Activated naive CD4-positive, alpha-beta T cell treated with anti-CD3 and anti-CD28 coated beads, Interleukin-2, amount 50 U/mL, for 24 hours (primary cell): Measurements from ENCODE around the gene BTN2A1.
"Not testable (repeated sequence)": the region's sequence is repeated elsewhere in the genome, so short reads cannot be mapped to it uniquely, and the experiment has no call there.

Experiments used
- H3K27ac Mint-ChIP-seq: one replicate; pipeline ENCODE4 v1.8.0; 2021; ENCODE audit warnings: mild to moderate bottlenecking, mixed read lengths
- H3K27me3 Mint-ChIP-seq: one replicate; pipeline ENCODE4 v1.8.0; 2021; ENCODE audit warnings: mixed read lengths
- H3K36me3 Mint-ChIP-seq: one replicate; pipeline ENCODE4 v1.8.0; 2021; ENCODE audit warnings: mixed read lengths
- H3K4me1 Mint-ChIP-seq: one replicate; pipeline ENCODE4 v1.8.0; 2021; ENCODE audit warnings: mixed read lengths
- H3K4me3 Mint-ChIP-seq: one replicate; pipeline ENCODE4 v1.8.0; 2021; ENCODE audit warnings: mild to moderate bottlenecking, mixed read lengths
- H3K9me3 Mint-ChIP-seq: one replicate; pipeline ENCODE4 v1.8.0; 2021; ENCODE audit warnings: mixed read lengths

BTN2A1 gene

DNA sequence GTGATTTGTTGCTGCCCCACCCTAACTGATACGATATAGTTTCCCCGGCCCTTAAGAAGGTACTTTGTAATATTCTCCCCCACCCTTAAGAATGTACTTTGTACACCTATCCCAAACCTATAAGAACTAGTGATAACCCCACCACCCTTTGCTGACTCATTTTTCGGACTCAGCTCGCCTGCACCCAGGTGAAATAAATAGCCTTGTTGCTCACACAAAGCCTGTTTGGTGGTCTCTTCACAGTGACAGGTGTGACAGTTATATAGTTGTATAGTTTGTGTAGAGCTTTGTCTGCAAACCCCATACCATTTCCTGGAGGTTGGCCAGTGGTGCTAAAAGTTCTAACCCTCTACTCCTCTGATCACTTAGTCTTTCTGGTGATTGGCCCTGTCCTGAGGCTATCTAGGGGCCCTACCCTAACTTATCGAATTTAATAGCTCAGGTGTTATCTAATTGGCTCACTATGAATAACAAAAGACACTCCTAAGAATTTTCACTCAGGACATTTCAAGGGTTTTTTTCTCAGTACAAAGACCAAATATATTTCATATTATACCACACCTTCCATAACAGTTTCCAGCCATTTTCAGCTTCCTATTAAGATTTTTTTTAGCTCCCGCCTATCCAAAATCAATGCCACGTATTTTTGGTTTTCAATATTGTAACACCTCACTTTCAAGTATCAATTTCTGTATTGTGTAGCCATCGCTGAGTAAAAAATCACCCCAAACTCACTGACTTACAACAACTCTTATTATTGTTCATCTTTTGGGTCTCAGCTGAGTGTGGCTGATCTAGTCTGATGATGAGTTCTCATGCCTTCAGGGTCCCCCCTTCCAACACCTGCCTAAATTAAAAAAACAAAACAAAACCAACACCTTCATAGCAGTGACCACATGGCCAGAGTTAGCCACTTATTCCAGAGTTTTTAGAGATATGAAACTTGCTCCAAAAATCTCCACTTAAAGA lies 32.5 kb downstream of the BTN2A1 start:
- H3K27ac Mint-ChIP-seq, result no peak overlapping the region
- no peaks in the 10 kb centered on the region for H3K9me3 Mint-ChIP-seq
- no peaks in the 10 kb centered on the region for H3K27me3 Mint-ChIP-seq
- no peak overlapping the region for H3K4me3 Mint-ChIP-seq
- peaks cover 4% of the 10 kb centered on the region for H3K4me1 Mint-ChIP-seq
- H3K36me3 Mint-ChIP-seq, result no peaks in the 10 kb centered on the region

DNA sequence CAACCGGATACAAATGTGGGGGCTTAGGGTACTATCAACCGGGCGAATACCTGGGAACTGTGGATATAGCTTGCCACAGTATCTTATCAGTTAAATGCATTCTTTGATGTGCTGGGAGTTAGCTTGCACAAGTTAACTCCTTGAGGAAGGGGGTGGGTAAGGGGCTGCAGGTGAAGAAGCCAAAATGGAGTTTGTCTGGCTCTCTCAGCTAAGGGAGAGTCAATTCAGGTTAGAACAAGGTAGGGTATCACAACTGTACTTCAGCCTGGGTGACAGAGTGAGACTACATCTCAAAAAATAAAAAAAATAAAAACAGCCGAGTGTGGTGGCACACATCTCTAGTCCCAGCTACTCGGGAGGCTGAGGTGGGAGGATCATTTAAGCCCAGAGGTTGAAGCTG lies 33.8 kb downstream of the BTN2A1 start:
- no peaks in the 10 kb centered on the region for H3K36me3 Mint-ChIP-seq
- H3K27ac Mint-ChIP-seq, result no peak overlapping the region
- H3K4me3 Mint-ChIP-seq, result no peak overlapping the region
- H3K27me3 Mint-ChIP-seq, result no peaks in the 10 kb centered on the region
- no peaks in the 10 kb centered on the region for H3K9me3 Mint-ChIP-seq
- peaks cover 4% of the 10 kb centered on the region for H3K4me1 Mint-ChIP-seq

DNA sequence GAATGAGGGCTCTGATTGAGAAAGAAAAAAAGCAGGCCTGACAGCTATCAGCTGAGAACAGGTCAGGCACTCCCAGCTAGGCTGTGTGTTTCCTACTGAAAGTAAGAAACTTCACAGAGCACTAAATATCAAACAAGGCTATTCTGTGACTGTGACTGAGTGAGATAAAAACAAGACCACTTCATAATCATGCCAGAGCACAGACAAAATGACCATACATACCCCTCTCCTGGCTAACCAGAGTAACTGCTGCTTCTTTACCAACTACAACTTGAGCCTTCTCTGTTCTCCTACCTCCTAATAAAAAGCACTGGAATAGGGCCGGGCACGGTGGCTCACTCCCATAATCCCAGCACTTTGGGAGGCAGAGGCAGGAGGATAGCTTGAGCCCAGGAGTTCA lies 35.5 kb downstream of the BTN2A1 start:
- Mint-ChIP-seq H3K36me3 (no peaks in the 10 kb centered on the region), H3K4me1 (peaks cover 4% of the 10 kb centered on the region), H3K4me3 (no peak overlapping the region), H3K27ac (no peak overlapping the region), H3K27me3 (no peaks in the 10 kb centered on the region), H3K9me3 (no peaks in the 10 kb centered on the region)

DNA sequence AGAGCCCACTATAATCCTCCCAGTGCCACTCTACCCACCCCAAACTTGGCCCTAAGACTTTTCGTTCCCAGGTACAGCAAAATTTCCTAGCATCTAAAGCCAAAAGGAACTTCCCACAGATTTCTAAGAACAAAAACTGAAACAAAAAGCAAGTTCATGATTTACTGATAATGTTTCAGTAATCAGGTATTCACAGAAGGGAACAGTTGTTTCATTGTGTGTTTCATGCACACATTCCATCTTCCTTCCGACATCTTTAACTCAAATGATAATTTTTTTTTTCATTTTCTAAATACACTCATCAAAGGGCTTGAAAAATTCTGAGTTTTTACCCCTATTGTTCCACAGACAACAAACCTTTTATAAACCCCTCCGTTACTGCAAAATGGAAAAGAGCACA lies 36.4 kb downstream of the BTN2A1 start:
- H3K4me1 Mint-ChIP-seq, result peaks cover 4% of the 10 kb centered on the region
- H3K27ac Mint-ChIP-seq, result no peak overlapping the region
- H3K9me3 Mint-ChIP-seq, result no peaks in the 10 kb centered on the region
- H3K27me3 Mint-ChIP-seq, result no peaks in the 10 kb centered on the region
- no peak overlapping the region for H3K4me3 Mint-ChIP-seq
- no peaks in the 10 kb centered on the region for H3K36me3 Mint-ChIP-seq

DNA sequence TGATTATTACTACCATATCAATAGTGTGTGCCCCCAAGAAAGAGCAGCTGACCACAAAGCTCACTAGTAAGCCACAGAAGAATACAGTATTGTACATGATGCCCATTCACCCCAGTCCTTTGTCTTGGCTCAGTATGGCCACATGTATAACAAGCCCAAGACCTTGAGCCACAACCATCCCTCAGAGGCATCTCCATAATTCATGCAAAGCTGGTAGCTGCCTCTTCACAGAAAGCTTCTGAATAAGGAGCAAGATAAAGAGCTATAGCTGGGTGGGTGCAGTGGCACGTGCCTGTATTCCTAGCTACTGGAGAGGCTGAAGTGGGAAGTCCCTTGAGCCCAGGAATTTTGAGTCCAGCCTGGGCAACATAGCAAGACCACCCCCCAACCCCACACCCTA lies 37.5 kb downstream of the BTN2A1 start:
- Mint-ChIP-seq H3K27ac (no peak overlapping the region), H3K4me1 (peaks cover 4% of the 10 kb centered on the region), H3K9me3 (no peaks in the 10 kb centered on the region), H3K36me3 (no peaks in the 10 kb centered on the region), H3K4me3 (no peak overlapping the region), H3K27me3 (no peaks in the 10 kb centered on the region)

DNA sequence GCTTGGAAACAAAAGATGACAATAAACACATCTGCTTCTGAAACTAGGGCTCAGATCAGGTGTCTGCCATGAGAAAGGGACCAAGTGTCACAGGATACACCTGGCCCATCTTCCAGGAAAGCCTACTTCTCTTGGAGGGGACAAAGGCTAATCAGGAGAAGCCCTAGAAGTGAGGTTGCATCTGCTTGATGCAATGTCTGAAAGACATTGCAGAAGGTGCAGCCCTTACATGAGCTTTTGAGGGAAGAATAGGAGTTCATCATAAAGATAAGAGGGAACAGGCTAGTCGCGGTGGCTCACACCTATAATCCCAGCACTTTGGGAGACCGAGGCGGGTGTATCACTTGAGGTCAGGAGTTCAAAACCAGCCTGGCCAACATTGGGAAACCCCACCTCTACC lies 39.9 kb downstream of the BTN2A1 start:
- peaks cover 15% of the 10 kb centered on the region for H3K4me1 Mint-ChIP-seq
- no peak overlapping the region for H3K27ac Mint-ChIP-seq
- H3K36me3 Mint-ChIP-seq, result no peaks in the 10 kb centered on the region
- no peak overlapping the region for H3K4me3 Mint-ChIP-seq
- no peaks in the 10 kb centered on the region for H3K9me3 Mint-ChIP-seq
- peaks cover 11% of the 10 kb centered on the region for H3K27me3 Mint-ChIP-seq

DNA sequence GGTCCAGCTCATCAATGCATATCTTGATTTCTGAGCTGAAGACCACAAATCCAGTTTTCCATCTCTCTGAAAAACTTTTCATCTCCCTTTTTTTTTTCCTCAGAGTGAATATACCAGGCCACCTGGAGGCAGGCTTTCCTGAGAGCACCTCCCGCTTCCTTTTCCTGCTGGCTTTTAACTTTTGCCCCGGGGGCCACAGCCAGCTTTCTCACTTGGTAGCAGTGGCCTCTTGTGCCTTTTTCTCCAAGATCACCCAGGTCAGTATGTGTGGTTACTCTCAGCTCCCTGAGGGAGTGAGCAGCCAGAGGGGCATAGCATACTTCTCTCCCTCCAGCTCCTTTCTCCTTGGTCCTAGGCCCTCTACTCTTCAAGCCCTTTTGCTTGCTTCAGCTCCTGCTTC lies 42.3 kb downstream of the BTN2A1 start, which contains the start of gene BTN1A1:
BTN1A1 (plus strand) TSS at position 202 of the 400 bp plus-strand sequence. CDS start 984 bp downstream, outside the sequence.
- no peaks in the 10 kb centered on the region for H3K36me3 Mint-ChIP-seq
- peaks cover 17% of the 10 kb centered on the region for H3K27me3 Mint-ChIP-seq
- peaks cover 11% of the 10 kb centered on the region for H3K4me1 Mint-ChIP-seq
- H3K27ac Mint-ChIP-seq, result peak within 1 kb of the TSS; percentile 23
- H3K9me3 Mint-ChIP-seq, result no peaks in the 10 kb centered on the region
- no peak within 1 kb of the TSS for H3K4me3 Mint-ChIP-seq

DNA sequence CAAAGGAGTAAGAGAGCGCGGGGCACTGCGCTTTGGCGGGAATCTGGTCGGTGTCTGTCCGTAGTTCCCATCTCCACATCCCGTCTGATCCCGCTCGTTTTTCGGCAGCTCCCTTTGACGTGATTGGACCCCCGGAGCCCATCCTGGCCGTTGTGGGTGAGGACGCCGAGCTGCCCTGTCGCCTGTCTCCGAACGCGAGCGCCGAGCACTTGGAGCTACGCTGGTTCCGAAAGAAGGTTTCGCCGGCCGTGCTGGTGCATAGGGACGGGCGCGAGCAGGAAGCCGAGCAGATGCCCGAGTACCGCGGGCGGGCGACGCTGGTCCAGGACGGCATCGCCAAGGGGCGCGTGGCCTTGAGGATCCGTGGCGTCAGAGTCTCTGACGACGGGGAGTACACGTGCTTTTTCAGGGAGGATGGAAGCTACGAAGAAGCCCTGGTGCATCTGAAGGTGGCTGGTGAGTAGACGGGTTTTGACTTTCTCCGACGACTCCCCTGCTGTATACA lies 43.8 kb downstream of the BTN2A1 start:
- Mint-ChIP-seq H3K27me3 (peaks cover 18% of the 10 kb centered on the region), H3K4me3 (peak overlapping the region; percentile 77), H3K9me3 (no peaks in the 10 kb centered on the region), H3K36me3 (no peaks in the 10 kb centered on the region), H3K27ac (no peak overlapping the region), H3K4me1 (peaks cover 11% of the 10 kb centered on the region)

DNA sequence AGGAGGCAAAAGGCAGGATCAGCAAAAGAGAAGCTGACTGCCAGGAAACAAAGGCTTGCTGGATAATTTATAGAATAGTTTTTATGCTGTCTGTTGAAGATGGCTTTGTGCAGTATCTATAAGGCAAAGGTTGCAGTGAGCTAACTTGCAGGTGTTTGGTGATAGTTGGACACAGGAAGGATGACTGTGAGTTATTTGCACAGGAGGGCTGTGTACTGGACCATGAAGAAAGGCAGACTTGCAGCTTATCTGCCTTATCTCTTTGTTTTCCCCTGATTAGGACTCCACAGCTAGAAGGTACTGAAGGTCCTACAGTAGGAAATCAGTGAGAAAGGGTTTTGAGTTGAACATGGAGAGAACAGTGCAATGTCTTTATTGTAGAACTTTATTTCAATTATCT lies 44.4 kb downstream of the BTN2A1 start:
- Mint-ChIP-seq H3K4me3 (peak overlapping the region; percentile 77), H3K27ac (no peak overlapping the region), H3K9me3 (no peaks in the 10 kb centered on the region), H3K4me1 (peaks cover 11% of the 10 kb centered on the region), H3K27me3 (peaks cover 18% of the 10 kb centered on the region), H3K36me3 (no peaks in the 10 kb centered on the region)

DNA sequence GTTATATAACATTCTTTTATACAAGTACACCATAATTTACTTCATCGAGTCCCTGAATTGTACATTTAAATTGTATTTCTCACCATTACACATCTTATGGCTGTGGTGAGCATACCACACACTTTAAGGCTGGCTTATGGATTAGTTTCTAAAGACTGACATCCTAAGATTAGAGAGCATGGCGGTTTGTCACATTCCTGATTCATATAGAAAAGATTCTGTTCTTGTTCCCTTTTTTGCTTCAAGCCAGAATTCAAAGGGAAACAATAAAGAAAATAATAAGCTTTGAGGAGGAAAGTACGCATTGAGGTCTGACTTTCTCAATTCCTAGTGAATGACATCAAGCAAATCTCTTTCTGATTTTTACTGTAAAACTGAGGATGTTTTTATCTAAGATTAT lies 44.9 kb downstream of the BTN2A1 start:
- H3K9me3 Mint-ChIP-seq, result no peaks in the 10 kb centered on the region
- no peak overlapping the region for H3K4me3 Mint-ChIP-seq
- H3K36me3 Mint-ChIP-seq, result no peaks in the 10 kb centered on the region
- H3K27me3 Mint-ChIP-seq, result peaks cover 18% of the 10 kb centered on the region
- peaks cover 11% of the 10 kb centered on the region for H3K4me1 Mint-ChIP-seq
- H3K27ac Mint-ChIP-seq, result no peak overlapping the region

DNA sequence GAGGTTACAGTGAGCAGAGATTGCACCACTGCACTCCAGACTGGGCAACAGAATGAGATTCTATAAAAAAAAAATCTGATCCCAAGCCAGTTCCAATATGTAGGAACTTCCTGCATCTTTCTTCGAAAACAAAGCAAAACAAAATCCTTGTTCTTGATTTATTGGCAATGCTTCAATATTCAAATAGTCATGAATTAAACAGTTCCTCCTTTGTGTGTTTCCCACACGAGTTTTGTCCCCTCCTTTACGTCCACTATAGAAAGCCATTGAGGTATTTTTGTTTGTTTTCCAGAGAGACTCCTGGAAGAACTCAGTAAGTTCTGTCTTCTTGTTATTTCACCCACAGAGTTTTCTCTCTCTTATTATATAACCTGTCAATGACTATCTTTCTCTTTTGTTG lies 49.9 kb downstream of the BTN2A1 start:
- no peak overlapping the region for H3K4me3 Mint-ChIP-seq
- H3K27me3 Mint-ChIP-seq, result peaks cover 6% of the 10 kb centered on the region
- H3K27ac Mint-ChIP-seq, result no peak overlapping the region
- no peaks in the 10 kb centered on the region for H3K9me3 Mint-ChIP-seq
- no peaks in the 10 kb centered on the region for H3K36me3 Mint-ChIP-seq
- H3K4me1 Mint-ChIP-seq, result no peaks in the 10 kb centered on the region

DNA sequence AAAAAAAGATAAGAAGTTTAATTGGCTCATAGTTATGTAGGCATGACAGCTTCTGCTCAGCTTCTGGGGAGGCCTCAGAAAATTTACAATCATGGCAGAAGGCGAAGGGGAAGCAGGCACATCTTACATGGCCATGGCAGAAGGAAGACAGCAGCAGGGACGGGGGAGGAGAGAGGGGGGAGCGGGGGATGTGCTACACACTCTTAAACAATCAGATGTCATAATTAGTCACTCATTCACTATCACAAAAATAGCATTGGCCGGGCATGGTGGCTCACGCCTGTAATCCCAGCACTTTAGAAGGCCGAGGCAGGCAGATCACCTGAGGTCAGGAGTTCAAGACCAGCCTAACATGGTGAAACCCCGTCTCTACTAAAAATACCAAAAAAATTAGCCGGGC lies 53.3 kb downstream of the BTN2A1 start:
- not testable (repeated sequence) for H3K4me3 Mint-ChIP-seq, H3K4me1 Mint-ChIP-seq, H3K36me3 Mint-ChIP-seq, H3K9me3 Mint-ChIP-seq, H3K27me3 Mint-ChIP-seq, H3K27ac Mint-ChIP-seq

DNA sequence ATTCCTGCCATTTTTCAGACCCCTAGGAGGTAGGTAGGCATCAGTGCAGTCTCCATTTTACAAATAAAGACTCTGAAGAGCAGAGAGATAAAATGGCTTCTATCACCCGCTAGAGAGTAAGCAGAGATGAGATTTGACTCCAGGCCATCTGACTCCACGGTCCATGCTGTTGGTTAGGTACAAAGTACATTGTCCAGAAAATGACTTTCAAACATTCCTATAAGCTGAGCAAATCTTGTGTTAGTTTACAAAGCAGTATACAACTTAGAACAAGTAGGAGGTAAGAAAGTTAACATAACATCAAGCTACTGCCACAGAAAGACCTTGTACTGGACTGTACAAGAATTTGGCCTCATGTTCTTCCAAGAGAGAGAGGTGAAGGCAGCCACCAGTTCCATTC lies 57.2 kb downstream of the BTN2A1 start:
- no peaks in the 10 kb centered on the region for H3K36me3 Mint-ChIP-seq
- no peak overlapping the region for H3K4me3 Mint-ChIP-seq
- no peaks in the 10 kb centered on the region for H3K27me3 Mint-ChIP-seq
- H3K9me3 Mint-ChIP-seq, result no peaks in the 10 kb centered on the region
- no peak overlapping the region for H3K27ac Mint-ChIP-seq
- peaks cover 3% of the 10 kb centered on the region for H3K4me1 Mint-ChIP-seq

DNA sequence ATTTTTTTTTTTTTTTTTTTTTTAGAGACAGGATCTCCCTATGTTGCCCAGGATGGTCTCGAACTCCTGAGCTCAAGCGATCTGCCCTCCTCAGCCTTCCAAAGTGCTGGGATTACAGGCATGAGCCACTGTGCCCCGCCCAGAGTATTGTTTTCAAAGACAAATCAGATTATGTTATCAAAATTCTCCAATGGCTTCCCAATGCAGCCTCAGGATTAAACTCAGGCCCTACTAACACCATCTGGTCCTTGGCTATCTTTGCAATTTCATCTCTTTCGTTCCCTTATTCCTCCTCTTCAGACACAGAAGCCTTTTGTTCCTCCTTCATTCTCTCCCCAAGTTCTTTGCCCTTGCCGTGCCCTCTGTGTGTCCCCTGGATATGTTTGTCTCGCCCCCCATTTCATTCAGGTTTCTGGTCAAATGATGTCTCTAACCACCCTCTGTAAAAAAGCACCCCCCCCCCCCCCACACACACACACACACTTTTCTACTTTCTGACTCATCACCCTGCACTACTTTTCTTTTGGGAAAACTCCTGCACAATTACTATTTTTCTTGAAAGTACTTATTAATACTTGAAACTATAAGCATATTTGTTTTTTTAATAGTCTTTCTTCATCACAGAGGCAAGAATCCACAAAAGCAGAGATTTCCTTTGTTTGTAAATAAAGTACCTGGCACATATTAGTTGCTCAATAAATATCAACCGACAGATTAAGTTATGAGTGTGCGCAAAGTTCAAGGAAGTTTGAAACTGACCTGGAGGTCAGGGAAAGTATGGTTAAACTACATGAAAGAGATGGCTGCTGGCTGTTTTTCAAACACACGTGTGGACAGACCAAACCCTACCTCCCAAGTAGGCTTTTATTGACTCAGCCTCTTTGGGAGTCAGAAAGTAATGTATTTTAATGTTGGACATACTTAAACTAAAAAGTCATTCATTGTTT lies 59.0 kb downstream of the BTN2A1 start:
- Mint-ChIP-seq H3K4me1 (peaks cover 16% of the 10 kb centered on the region), H3K27ac (no peak overlapping the region), H3K4me3 (no peak overlapping the region), H3K27me3 (no peaks in the 10 kb centered on the region), H3K36me3 (no peaks in the 10 kb centered on the region), H3K9me3 (no peaks in the 10 kb centered on the region)
